Stimulated activated CD4-positive, alpha-beta T cell treated with anti-CD3 and anti-CD28 coated beads, TNF-alpha, amount 100 ng/mL, for 4 hours (primary cell): ENCODE measurements around the gene SMARCC1.

Experiments
- DNase-seq, 3 experiments: peaks; one replicate each; pipeline ENCODE4 v3.0.0-alpha.2; 2020; ENCODE audit warnings: low read depth in 3 of 3

The SMARCC1 gene

GRCh38 chr3:47542471-47543173, 239.1 kb downstream of the SMARCC1 start:
- no peak for DNase-seq

- no peak for DNase-seq
Observed at GRCh38 chr3:47541583-47542108, 240.0 kb downstream of the SMARCC1 start.

- no peak for DNase-seq
Observed at GRCh38 chr3:47540281-47540680, 241.4 kb downstream of the SMARCC1 start.

GRCh38 chr3:47536967-47537366, 244.7 kb downstream of the SMARCC1 start:
- DNase-seq: no peak

DNA sequence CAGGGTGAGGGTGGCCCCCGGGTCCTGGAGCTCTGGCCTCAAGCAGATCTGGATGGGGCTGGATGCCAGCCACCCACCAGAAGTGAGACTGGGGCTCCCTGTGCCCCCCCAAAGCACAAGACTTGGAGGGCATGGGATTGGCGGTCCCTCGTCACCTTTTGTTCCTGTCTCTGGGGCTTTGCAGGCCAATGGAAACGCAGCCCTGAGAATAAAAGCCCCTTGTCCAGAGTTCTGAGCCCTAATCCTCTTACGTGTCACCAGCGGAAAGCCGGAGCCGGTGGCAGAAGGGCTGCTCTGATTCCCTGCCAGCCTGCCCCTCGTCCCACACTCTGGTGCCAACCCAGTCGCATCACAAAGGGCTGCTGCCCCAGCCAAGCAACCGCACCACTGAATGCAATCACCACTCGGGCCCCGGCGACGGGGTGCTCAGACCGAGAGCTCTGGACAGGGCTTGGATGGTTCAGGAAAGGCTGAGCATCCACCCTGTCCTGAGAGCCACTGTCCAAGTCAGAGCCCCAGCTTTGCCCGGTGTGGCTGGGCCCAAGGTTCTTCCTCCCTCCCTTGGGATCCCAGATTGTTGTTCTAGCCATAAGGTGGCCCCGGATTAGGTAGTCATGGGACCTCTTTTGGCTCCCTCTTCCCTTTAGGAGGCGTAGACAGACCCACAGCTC, 245.3 kb downstream of the SMARCC1 start:
- no peak for DNase-seq
